Raji (cell line): ENCODE data around the gene NADSYN1.

Experiments
- POLR2A ChIP-seq: IDR thresholded peaks from 2 replicates; pipeline ENCODE4 v1.6.1; 2011; ENCODE audit warnings: low read depth, low read length, control low read depth; ENCODE audit not compliant: insufficient read depth

Gene NADSYN1

DNA sequence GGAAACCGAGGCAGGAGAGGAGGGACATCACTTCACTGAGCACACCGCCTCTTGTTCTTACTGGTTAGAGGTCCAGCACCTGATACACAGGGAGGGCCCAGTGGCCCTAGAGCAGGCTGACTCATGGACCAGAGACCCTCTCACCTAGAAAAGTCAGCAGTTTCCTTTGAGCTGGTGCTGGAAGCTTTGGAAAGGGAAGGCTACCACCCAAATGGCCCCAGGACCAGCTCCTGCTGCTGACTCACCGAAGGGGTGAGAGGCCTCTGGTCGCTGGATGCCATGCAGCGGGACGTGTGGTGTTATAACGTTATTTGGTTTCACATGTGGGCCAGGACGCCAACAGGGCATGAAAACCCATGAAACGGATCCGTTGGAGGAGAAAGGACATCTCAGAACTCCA, 3.8 kb downstream of the NADSYN1 start:
- no peak for TF ChIP-seq POLR2A

DNA sequence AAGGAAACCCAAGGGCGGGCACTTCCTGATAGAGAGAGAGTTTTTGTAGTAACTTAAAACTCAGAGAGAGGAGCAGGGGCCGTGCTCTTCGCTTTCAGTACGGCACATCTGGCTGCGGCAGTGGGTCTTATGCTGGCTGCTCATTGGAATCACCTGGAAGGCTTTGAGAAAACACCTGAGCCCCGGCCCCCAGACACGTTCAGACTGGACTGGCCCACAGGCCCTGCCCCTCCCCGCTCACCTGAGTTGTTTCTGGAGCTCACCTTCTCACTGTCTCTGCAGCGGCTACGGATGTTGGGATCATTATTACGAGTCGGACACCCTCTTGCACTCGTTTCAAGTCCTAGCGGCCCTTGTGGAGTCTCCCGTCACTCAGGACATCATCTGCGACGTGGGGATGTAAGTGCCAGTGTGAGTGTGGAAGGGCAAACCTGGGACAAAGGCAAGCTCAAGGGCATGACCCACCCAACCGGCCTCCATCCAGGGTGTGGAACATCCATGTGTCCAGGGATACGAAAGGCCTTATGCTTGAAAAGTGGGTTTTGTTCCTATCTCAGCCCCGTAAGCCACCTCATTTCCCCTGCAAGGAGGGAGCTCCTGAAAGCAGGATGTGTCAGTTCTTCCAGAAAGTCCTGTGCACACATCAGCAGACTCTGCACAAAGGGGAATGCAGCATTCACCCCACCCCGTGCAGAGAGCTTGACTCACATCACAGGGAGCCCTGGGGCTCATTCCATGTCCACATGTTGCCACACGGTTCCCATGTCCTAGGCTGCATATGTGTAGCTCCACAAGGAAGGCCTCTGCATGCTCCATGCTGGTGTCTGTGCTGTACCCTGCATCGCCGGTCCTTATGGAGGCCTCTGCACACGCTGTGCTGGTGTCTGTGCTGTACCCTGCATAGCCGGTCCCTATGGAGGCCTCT, 5.4 kb downstream of the NADSYN1 start:
- TF ChIP-seq POLR2A = no peak

DNA sequence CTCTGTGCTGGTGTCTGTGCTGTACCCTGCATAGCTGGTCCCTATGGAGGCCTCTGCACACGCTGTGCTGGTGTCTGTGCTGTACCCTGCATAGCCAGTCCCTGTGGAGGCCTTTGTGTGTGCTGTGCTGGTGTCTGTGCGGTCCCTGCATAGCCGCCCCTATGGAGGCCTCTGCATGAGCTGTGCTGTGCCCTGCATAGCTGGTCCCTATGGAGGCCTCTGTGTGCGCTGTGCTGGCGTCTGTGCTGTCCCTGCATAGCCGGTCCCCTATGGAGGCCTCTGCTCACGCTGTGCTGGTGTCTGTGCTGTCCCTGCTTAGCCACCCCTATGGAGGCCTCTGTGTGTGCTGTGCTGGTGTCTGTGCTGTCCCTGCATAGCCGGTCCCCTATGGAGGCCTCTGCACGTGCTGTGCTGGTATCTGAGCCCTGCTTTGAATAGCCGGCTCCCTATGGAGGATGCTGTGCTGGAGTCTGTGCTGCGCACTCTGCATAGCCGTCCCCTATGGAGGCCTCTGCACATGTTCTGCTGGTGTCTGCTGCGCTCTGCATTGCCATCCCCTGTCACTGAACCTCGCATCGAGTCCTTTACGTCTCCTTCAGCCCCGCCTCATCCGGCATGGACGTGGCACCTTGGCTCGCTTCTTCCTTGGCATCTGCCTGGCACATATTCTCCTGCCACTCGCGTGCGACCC, 6.2 kb downstream of the NADSYN1 start:
- TF ChIP-seq POLR2A = no peak

DNA sequence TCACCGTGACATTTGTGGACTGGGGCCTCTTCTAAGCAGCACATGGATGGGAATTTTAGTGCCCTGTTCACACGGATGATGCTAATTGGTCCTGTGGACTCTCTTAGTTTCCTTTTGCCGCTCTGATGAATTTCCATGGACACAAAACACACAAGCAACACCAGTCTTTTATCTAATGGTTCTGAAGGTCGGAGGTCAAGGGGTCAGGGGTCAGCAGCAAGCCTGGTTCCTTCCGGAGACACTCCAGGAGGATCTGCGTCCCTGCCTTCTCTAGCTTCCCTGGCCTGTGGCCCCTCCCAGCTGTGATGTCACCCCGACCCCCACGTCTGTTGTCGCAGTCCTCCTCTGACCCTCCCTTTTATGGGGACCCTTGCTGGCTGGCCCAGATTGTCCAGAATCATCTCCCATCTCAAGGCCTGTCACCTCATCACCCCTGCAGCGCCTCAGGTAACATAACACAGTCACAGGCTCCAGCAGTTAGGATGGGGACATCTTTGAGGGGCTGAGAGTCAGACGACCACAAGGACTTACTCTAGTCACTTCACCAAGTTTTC, 6.8 kb downstream of the NADSYN1 start:
- TF ChIP-seq POLR2A = no peak

DNA sequence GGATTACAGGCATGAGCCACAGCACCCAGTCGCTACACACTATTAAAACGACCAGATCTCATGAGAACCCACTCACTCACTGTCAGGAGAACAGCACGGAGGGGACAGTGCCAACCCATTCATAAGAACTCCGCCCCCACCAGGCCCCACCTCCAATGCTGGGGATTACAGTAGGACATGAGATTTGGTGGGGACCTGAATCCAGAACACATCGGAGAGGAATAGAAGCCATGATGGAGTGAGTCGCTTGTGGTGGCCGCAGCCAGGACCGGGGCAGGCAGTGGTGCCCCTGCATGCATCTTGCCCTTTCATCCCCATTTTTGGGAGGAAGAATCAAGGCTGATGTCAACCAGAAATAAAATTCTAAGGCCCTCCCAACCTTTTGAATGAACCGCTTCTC, 8.7 kb downstream of the NADSYN1 start:
- TF ChIP-seq POLR2A = no peak

DNA sequence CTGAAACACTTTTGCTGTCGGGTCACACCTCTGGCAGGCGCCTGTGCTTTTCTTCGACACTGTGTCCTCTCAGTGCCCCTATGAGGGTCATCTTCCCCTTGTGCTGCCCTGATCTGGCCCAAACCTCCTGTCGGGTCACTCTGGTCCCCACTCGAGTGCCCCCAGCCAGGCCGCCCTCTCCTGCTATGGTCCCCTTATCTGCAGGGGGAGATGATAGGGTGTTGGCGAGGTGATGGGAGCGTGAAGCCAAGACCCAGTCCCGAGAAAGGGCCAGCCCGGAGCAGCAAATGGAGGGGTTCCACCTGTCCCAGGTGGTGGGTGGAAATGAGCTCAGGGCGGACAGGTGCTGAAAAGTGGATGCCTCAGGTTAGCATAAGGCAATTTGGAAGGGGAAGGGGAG, 9.7 kb downstream of the NADSYN1 start:
- no peak for TF ChIP-seq POLR2A

DNA sequence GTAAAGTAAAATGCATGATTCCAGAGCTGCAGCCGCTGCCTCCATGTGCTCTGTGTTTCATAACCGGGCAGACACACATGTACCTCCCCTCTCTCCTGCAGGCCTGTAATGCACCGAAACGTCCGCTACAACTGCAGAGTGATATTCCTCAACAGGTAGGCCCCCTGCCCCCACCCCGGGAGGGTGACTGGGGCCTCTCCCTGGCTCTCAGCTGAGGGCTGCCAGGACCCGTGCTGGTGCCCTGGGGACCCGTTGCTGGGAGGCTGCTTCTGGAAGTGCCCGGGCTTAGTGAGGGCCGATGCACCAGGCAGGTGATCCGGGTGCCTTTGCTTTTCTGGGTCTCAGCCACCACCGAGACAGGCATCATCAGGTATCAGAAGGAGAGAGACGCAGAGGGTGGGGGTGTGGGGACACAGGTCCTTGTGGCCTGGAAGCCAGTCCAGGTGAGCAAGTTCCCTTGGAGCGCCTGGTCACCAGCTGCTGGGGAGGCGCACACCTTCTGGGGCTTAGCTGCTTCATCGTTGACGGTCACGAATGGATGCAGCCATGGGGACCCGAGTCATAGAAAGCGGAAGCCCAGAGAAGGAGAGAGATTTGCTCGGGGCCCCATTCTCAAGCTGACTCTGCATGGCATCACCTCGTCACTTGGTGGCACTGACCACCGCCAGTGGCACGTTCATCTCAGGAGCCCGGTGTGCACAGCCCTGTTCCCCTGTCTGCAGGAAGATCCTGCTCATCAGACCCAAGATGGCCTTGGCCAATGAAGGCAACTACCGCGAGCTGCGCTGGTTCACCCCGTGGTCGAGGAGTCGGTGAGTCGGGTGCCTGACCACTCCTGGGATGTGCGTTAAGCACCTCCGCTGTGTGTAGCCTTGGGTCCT, 10.6 kb downstream of the NADSYN1 start:
- TF ChIP-seq POLR2A = no peak

DNA sequence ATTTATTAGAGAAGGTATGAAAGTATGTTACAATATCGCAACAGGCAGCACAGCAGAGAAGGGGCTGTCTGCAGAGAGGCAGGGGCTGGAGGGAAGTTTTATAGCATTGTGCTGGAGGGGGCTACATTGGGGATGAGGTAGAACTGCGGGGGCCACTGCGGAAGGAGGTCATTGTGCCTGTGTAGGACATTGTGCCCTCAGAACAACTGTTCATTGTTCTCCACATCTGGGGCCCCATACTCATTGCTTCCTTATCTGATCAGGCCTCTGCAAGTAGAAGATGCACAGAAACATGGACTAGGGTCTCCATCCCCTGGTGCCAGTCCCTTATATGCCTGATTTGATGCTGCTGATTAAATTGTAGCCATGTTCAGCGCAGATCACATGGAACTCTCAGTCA, 12.1 kb downstream of the NADSYN1 start:
- TF ChIP-seq POLR2A = no peak

DNA sequence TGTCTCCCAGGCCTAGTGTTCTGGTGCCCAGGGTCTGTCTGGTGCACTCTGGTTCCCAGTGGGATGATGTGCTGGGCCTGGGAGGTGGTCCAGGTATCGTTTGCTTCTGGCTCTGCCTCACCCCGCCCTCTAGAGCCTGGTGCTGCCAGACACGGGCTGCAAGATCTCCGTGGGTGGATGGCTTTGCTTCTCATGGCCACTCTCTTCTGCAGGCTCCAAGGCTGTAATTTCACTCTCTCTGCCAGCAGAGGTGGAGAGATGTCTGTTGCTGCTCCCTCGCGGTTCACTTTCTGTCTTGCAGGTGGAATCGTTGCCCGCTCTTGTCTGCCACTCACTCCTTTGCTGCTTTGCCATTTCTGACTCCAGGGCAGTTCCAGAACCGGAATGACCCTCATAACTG, 13.4 kb downstream of the NADSYN1 start:
- TF ChIP-seq POLR2A = no peak

DNA sequence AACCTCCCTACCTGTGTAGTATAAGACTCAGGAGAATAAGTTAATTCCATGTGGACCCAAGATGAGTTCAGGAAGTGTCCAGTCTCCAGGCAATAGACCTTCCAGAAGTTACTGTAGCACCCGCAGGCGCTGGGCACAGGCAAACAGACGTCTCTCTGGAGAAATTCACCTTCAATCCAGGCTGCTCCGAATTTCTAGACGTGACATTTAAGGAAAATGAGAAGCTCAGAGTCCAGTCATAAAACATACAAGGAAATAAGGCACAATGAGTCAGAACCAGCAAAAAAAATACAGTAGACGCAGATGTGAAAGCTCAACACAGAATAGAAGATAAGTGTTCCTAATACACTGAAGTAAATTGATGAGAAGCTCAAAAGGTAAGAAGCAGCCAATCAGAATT, 14.2 kb downstream of the NADSYN1 start:
- TF ChIP-seq POLR2A = no peak

DNA sequence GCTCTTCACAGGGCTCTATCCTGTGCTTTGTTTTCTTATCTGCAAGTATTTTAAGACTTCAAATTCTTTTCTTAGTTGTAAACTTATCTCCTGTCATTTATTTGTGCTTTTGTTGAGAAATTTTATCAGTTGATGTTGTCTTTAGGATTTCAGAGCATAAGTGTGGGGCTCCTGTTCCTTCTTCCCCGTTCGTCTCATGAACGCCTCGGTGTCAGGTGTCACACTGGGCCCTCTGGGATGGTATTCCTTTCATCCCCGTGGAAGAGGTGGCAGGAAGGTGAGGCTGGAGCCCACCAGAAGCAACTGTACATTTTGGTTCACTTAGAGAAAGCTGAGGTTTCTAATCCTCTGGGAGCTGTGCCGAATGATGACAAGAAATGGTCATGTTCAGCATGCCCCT, 17.9 kb downstream of the NADSYN1 start:
- TF ChIP-seq POLR2A = no peak

DNA sequence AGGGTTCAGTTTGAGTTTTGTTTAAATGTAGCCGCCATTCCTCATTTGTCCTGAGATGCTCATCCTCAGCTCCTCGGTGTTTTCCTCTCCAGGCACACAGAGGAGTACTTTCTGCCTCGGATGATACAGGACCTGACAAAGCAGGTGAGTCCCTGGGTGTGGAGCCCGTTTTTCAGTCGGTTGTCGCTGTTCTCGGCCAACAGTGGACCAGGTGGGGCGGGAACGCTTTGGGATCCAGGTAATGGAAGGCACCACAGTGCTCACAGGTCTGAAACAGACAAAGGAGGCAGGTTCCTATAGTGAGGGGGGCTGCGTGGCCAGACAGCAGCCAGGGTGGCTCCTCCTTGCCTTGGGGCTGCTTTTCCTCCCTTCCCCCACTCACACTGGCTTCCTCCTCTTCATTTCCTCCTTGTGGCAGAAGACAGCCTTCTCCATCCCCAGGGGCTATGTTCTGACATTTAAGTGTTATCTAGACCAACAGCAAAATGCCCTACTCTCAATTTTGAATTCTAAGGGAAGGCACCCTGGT, 19.4 kb downstream of the NADSYN1 start:
- no peak for TF ChIP-seq POLR2A

DNA sequence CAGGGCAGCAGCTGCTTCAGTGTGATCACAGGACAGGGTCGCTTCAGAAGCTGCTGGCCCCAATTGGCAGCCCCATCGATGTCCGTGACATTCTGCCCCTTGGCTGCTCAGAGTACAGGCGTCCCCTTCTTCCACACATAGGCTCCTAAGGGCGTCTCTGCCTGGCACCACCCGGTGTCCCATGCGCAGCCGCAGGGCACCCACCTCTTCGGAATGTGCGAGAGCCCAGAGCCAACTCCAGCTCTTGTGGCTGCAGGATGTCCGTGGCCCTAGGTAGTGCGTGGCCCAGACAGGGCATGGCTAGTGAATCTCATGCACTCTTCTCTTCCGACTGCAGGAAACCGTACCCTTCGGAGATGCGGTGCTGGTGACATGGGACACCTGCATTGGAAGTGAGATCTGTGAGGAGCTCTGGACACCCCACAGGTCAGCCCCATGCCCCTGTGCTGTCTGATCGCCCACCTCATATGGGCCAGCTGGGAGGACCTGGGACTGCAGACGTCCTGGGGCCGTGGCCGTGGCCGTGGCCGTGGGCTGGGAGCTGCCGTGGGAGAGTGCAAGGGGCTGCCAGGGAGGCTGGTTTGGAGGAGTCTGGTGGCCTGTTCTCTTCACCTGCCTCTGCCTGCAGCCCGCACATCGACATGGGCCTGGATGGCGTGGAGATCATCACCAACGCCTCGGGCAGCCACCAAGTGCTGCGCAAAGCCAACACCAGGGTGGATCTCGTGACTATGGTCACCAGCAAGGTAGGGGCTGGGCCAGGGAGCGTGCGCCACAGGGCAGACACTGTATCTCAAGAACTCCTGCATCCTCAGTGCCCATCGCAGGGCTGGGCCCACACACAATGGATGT, 20.2 kb downstream of the NADSYN1 start:
- no peak for TF ChIP-seq POLR2A

DNA sequence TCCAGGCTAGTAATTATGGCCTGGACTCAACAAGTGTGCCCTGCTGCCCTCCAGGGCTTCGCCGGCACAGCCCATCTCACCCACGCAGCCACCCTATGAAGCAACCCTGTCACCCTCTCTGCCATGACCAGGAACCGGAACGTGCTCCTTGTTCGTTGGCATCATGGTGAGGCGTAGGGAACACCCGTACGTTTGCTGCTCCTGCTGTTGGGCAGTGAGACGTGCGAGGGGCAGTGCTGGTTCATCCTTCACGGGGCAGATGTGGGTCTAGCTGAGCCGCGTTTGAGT, 20.7 kb downstream of the NADSYN1 start:
- TF ChIP-seq POLR2A = no peak
